ENCODE results near the gene WIPF1. TPM values are rescaled to one million over a fixed set of nuclear protein-coding genes. Genes with fewer than 3 reads are reported as not detected.

WIPF1 gene
- total and polyA plus RNA-seq, 2 of the 13 experiments (the other 11 are each of a cell fraction or from before 2014, with no cell fraction given) = 0.01 TPM; not detected in 1

- Histone ChIP-seq H3K4me3 (replicated peaks in 1 of 3; ENCODE audit: insufficient read depth in 1 of 3, low read depth in 2 of 3, low read length in 3 of 3) (no peak overlapping the region), H3K79me2 (ENCODE audit: insufficient read depth, low read length) (no peaks in the 10 kb centered on the region), H3K27me3 (ENCODE audit: control insufficient read depth in 1 of 2, insufficient read depth in 2 of 2, low read length in 2 of 2) (peaks cover 1 to 21% of the 10 kb centered on the region in 2 experiments; a peak in 3 of 5 replicates), H3K9me3 (ENCODE audit: low read length) (no peaks in the 10 kb centered on the region), H3K4me2 (ENCODE audit: low read depth, low read length) (no peak overlapping the region), H3K9ac (ENCODE audit: insufficient read depth, low read depth, low read length) (no peak overlapping the region), H3K27ac (ENCODE audit: extremely low read length, insufficient read depth, low read length) (no peak overlapping the region), H3K4me1 (ENCODE audit: insufficient read depth, low read length) (no peaks in the 10 kb centered on the region), H2AFZ (ENCODE audit: low read length) (no peak overlapping the region), H3K36me3 (replicated peaks in 1 of 2; ENCODE audit: control insufficient read depth in 1 of 2, insufficient read depth in 2 of 2, low read length in 2 of 2) (no peaks in the 10 kb centered on the region), H4K20me1 (ENCODE audit: insufficient read depth, low read length) (no peaks in the 10 kb centered on the region)
- POLR2A ChIA-PET = no interaction called here
- in situ Hi-C loops (cut with HindIII; ENCODE audit: extremely low pct_ligation_motif_present, low pct_unique_long_range_greater_than_20kb) (no loop called here), intact Hi-C loops (cut with micrococcal nuclease; ENCODE audit: unreplicated experiment) (no loop called here)
- FAIRE-seq (no peak), DNase-seq (ENCODE audit: low spot score) (no peak), ATAC-seq (no peak)
- 3% methylated on average over 3 of the region's 3 CpGs for WGBS (ENCODE audit: low lambda C conversion rate)
- CTCF ChIA-PET (ENCODE audit: low intra/inter-chr PET ratio, low total read pairs) = no interaction called here
- TF ChIP-seq ZNF383 (CRISPR knock-in tag; IDR thresholded peaks at IDR 0.05; ENCODE audit: borderline replicate concordance) = no peak
- BruUV-seq (replicated peaks) = no TSS peak
Measured at GRCh38 chr2:174535083-174535482, 62.5 kb downstream of the WIPF1 start.

- no TSS peak for BruUV-seq (replicated peaks)
Measured at GRCh38 chr2:174529916-174530315, 67.7 kb downstream of the WIPF1 start.

More at GRCh38 chr2:174529916-174530315, 67.7 kb downstream of the WIPF1 start:
- H2AFZ ChIP-seq (ENCODE audit: low read length) = no peak overlapping the region
- H3K27me3 ChIP-seq (ENCODE audit: control insufficient read depth in 1 of 2, insufficient read depth in 2 of 2, low read length in 2 of 2) = 0 out of 5 replicates have a peak, but pooled peaks cover 0 to 3% of the 10 kb centered on the region in 2 experiments
- intact Hi-C loops (cut with micrococcal nuclease; ENCODE audit: unreplicated experiment) = no loop called here
- ATAC-seq = no peak
- H3K27ac ChIP-seq (ENCODE audit: extremely low read length, insufficient read depth, low read length) = no peak overlapping the region
- FAIRE-seq = no peak
- CTCF ChIA-PET (ENCODE audit: low intra/inter-chr PET ratio, low total read pairs) = no interaction called here
- no peak for TF ChIP-seq IRF9 (CRISPR knock-in tag; IDR thresholded peaks at IDR 0.05; ENCODE audit: borderline replicate concordance)
- no peak for TF ChIP-seq ZNF550 (CRISPR knock-in tag; IDR thresholded peaks at IDR 0.05; ENCODE audit: borderline replicate concordance)
- TF ChIP-seq KMT2A (CRISPR knock-in tag; IDR thresholded peaks at IDR 0.05) = no peak
- TF ChIP-seq PLRG1 (conservative IDR thresholded peaks at IDR 0.05) = no peak
- no peak for TF ChIP-seq MYPOP (CRISPR knock-in tag; IDR thresholded peaks at IDR 0.05)
- TF ChIP-seq ARID3A (IDR thresholded peaks at IDR 0.05; ENCODE audit: low read depth, low read length) = no peak
- TF ChIP-seq ZNF136 (CRISPR knock-in tag; IDR thresholded peaks at IDR 0.05; ENCODE audit: low read depth) = no peak
- TF ChIP-seq NONO (IDR thresholded peaks at IDR 0.05) = no peak
- TF ChIP-seq NONO (CRISPR knock-in tag; conservative IDR thresholded peaks at IDR 0.05) = no peak
- H3K4me3 ChIP-seq (replicated peaks in 1 of 3; ENCODE audit: insufficient read depth in 1 of 3, low read depth in 2 of 3, low read length in 3 of 3) = no peak overlapping the region
- in situ Hi-C loops (cut with HindIII; ENCODE audit: extremely low pct_ligation_motif_present, low pct_unique_long_range_greater_than_20kb) = no loop called here
- DNase-seq (ENCODE audit: low spot score) = no peak
- POLR2A ChIA-PET = no interaction called here
- no peak overlapping the region for H3K9ac ChIP-seq (ENCODE audit: insufficient read depth, low read depth, low read length)
- no peaks in the 10 kb centered on the region for H3K4me1 ChIP-seq (ENCODE audit: insufficient read depth, low read length)
- no peaks in the 10 kb centered on the region for H3K9me3 ChIP-seq (ENCODE audit: low read length)
- no peaks in the 10 kb centered on the region for H3K79me2 ChIP-seq (ENCODE audit: insufficient read depth, low read length)
- no peak overlapping the region for H3K4me2 ChIP-seq (ENCODE audit: low read depth, low read length)
- 25% methylated on average over 4 of the region's 4 CpGs for WGBS (ENCODE audit: low lambda C conversion rate)
- no peaks in the 10 kb centered on the region for H4K20me1 ChIP-seq (ENCODE audit: insufficient read depth, low read length)
- no peaks in the 10 kb centered on the region for H3K36me3 ChIP-seq (replicated peaks in 1 of 2; ENCODE audit: control insufficient read depth in 1 of 2, insufficient read depth in 2 of 2, low read length in 2 of 2)
